Measurements from ENCODE around the gene CHSY1.
A peak's percentile ranks its signal among the peaks of the same experiment; 100 is the strongest.
"Not testable (repeated sequence)": the region's sequence is repeated elsewhere in the genome, so short reads cannot be mapped to it uniquely, and the experiment has no call there.

Gene CHSY1

GRCh38 chr15:101135532-101136166, 116.2 kb downstream of the CHSY1 start:
- intact Hi-C loops (cut with DNase I): no loop called here
- DNase-seq: no peak

GRCh38 chr15:101134780-101135179, 117.1 kb downstream of the CHSY1 start:
- DNase-seq: no peak
- intact Hi-C loops (cut with DNase I): no loop called here

- no peak for DNase-seq
- intact Hi-C loops (cut with DNase I): no loop called here
These were observed 118.0 kb downstream of the CHSY1 start for GRCh38 chr15:101133751-101134261.

DNA sequence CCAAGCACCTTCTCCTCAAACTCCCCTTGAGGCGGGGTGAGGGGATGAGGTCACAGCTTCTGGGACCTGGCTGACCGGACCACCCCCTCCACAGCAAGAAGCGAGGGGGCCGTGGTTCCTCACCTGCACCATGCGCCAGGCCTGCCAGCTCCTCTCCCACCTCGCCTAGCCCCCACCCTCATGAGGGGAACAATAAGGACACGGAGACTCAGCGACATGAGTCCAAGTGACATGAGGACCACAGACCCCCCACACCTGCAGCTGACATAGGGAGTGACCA, 118.7 kb downstream of the CHSY1 start:
- no peak for DNase-seq
- intact Hi-C loops (cut with DNase I): no loop called here

GRCh38 chr15:101132390-101133180, 119.3 kb downstream of the CHSY1 start:
- no peak for DNase-seq
- intact Hi-C loops (cut with DNase I): no loop called here

GRCh38 chr15:101131489-101132389, 120.1 kb downstream of the CHSY1 start:
- DNase-seq: no peak
- intact Hi-C loops (cut with DNase I): no loop called here

- intact Hi-C loops (cut with DNase I): no loop called here
- DNase-seq: no peak
These were observed 121.9 kb downstream of the CHSY1 start for GRCh38 chr15:101129851-101130380.

DNA sequence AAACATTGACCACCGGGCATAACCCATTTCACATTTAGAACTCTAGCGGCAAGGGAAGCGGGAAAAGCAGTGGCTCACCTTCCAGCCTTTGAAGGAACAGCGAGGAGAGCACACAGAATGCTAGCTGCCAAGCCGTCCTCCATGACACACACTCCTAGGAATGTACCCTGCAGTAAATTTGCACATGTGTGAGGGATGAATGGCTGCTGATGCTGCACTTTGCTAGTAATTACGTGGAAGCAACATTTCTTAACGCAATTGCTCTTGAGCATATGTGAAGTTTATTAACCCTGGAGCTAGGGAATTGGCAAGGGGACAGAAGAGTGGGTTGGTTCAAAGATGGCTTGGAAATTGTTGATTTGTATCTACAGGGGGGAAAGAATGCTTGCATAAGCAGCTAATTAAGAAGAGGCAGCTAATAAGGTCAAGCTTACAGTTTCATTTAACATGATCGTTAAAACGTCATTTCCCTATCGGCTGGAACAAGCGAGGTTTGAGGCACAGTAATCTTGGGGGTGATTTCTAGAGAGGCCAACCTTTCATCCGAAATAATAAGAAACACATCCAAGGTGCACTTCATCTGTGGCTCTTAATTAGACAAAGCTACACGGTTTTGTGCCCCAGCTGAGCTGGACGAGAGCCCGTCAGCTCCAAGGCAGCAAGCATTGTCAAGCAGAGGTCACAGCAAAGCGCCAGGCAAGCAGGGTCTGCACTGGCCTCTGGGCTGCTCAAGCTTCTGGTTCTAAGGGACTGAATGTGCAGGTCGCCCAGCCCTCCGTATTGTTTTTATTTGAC, 123.4 kb downstream of the CHSY1 start:
- no peak for DNase-seq
- intact Hi-C loops (cut with DNase I): no loop called here

- DNase-seq: peak in 41 of 42 donors; percentile 4 to 83 (median 44)
- intact Hi-C loops (cut with DNase I): no loop called here
These were observed 124.3 kb downstream of the CHSY1 start for GRCh38 chr15:101127506-101128076.

GRCh38 chr15:101126618-101127505, 125.0 kb downstream of the CHSY1 start:
- intact Hi-C loops (cut with DNase I): no loop called here
- peak in 1 of 42 donors; percentile 28 for DNase-seq

- peak in 1 of 42 donors; percentile 30 for DNase-seq
- intact Hi-C loops (cut with DNase I): not testable (repeated sequence)
These were observed 125.9 kb downstream of the CHSY1 start for GRCh38 chr15:101125881-101126428.
